Measurements from ENCODE around the gene IL3RA. TPM values are rescaled to one million over a fixed set of nuclear protein-coding genes. Genes with fewer than 3 reads are reported as not detected.

Gene IL3RA
- 0.15 to 0.30 TPM (median 0.21 TPM) in 5 replicates for total RNA-seq (2022; extraction: Qiagen RNA extraction; ENCODE audit: low read depth)

DNA sequence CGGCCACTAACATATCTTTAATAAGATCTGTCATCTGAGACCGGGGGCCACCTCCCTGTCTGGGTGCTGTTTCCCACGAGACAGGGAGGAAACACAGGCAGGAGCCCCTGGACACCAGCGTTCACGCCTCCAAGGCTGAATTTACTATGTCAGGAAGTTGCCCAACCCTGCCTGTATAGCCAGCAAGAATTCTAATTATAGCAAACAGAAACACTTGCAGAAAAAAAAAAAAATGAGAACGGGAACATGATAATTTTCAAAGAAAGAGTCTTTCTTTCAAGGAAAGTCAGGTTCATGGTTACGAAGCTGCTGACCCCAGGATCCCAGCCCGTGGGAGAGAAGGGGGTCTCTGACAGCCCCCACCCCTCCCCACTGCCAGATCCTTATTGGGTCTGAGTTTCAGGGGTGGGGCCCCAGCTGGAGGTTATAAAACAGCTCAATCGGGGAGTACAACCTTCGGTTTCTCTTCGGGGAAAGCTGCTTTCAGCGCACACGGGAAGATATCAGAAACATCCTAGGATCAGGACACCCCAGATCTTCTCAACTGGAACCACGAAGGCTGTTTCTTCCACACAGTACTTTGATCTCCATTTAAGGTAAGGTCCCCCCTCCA, at the start of gene IL3RA:
Gene IL3RA (plus strand): TSS at position 455 of the 613 bp plus-strand sequence. CDS start 4,981 bp downstream, outside the sequence.

DNA sequence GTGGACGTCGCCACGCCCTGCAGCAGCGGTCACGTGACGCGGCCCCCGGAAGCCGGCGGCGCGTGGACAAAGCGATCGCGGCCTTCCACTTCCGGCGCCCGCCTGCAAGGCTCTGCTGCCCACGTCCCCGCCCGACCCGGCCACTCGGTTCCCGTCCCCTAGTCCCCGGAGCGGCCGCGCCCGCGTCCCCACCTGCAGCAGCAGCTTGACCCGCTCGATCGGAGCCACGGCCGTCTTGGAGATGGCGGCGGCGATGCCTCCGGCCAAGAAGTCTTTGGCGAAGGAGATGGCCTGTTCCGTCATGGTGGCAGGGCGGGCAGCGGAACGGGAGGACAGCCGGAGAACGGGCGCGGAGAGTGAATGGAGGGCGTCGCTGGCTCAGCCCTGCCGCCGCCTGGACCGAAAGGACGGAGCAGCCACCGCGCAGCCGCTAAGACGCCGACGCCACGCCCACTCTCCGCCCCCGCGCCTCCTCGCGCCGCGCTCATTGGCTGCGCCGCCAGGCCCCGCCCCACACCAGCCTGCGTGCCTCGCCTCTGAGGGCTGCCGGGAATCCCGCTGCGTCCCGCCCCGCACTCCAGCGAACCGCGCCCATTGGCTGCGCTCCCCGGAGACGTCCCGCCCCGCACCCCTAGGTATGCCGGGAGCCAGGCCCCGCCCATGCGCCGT, 55.3 kb downstream of the IL3RA start, which contains the start of gene SLC25A6:
Gene SLC25A6 (minus strand): TSS at position 407 of the 669 bp plus-strand sequence. CDS start 104 bp downstream, at position 303.

Other genes with a start within 250 kb of the IL3RA start
- 1.3 to 1.8 TPM (median 1.5 TPM) in 5 replicates for gene CRLF2, start 124.1 kb upstream of the IL3RA start, total RNA-seq (2022; extraction: Qiagen RNA extraction; ENCODE audit: low read depth)
- 4.1 to 5.3 TPM (median 4.7 TPM) in 5 replicates for gene CSF2RA, start 68.0 kb upstream of the IL3RA start, total RNA-seq (2022; extraction: Qiagen RNA extraction; ENCODE audit: low read depth)
- gene SLC25A6, start 55.3 kb downstream of the IL3RA start, total RNA-seq (2022; extraction: Qiagen RNA extraction; ENCODE audit: low read depth) = 405 to 497 TPM (median 446 TPM) in 5 replicates
- gene ASMTL, start 116.1 kb downstream of the IL3RA start, total RNA-seq (2022; extraction: Qiagen RNA extraction; ENCODE audit: low read depth) = 17.1 to 20.1 TPM (median 18.2 TPM) in 5 replicates
- 0.02 to 0.04 TPM in 2 of 5 replicates, not detected in the others for gene P2RY8, start 200.4 kb downstream of the IL3RA start, total RNA-seq (2022; extraction: Qiagen RNA extraction; ENCODE audit: low read depth)

All from A549 treated with RU486 at 1 μM for 4 hours (cell line).